ENCODE data around the gene RBM42. TPM values are rescaled to one million over a fixed set of nuclear protein-coding genes. Genes with fewer than 3 reads are reported as not detected.

RBM42 gene
- total and polyA plus RNA-seq, 2 of the 13 experiments (the other 11 are each of a cell fraction or from before 2014, with no cell fraction given): 27.2 to 55.3 TPM

- TF ChIP-seq ZBED4 (CRISPR knock-in tag; IDR thresholded peaks at IDR 0.05; ENCODE audit: borderline replicate concordance) (no peak), ZSCAN25 (CRISPR knock-in tag; IDR thresholded peaks at IDR 0.05) (peak; percentile 79; the same call in 1 of the 2 replicates), KDM5B (CRISPR knock-in tag; IDR thresholded peaks at IDR 0.05; ENCODE audit: borderline replicate concordance) (peak; percentile 16; the same call in 1 of the 2 replicates), ZNF292 (CRISPR knock-in tag; IDR thresholded peaks at IDR 0.05; ENCODE audit: borderline replicate concordance, low read depth) (0 out of 2 replicates have a peak, but pooled peaks have one; percentile 33), THRA (CRISPR knock-in tag; IDR thresholded peaks at IDR 0.05; ENCODE audit: borderline replicate concordance) (no peak), CREM (IDR thresholded peaks at IDR 0.05) (0 out of 2 replicates have a peak, but pooled peaks have one; percentile 18), CREM (CRISPR knock-in tag; IDR thresholded peaks at IDR 0.05) (no peak), MAFF (IDR thresholded peaks at IDR 0.05; ENCODE audit: low read depth, low read length) (no peak), ZNF441 (CRISPR knock-in tag; IDR thresholded peaks at IDR 0.05; ENCODE audit: borderline replicate concordance) (no peak), ZNF282 (IDR thresholded peaks at IDR 0.05; ENCODE audit: partially characterized antibody) (no peak), MZF1 (CRISPR knock-in tag; IDR thresholded peaks at IDR 0.05; ENCODE audit: borderline replicate concordance) (no peak), ZBTB38 (CRISPR knock-in tag; IDR thresholded peaks at IDR 0.05) (peak; percentile 31; the same call in 1 of the 2 replicates), ZMYM4 (CRISPR knock-in tag; IDR thresholded peaks at IDR 0.05) (no peak), ZNF354B (CRISPR knock-in tag; IDR thresholded peaks at IDR 0.05) (no peak), ZNF12 (CRISPR knock-in tag; IDR thresholded peaks at IDR 0.05) (no peak), ZNF768 (CRISPR knock-in tag; IDR thresholded peaks at IDR 0.05) (peak; percentile 93), ZKSCAN5 (CRISPR knock-in tag; IDR thresholded peaks at IDR 0.05) (0 out of 2 replicates have a peak, but pooled peaks have one; percentile 17)
- TF ChIP-seq, protein P1, sequence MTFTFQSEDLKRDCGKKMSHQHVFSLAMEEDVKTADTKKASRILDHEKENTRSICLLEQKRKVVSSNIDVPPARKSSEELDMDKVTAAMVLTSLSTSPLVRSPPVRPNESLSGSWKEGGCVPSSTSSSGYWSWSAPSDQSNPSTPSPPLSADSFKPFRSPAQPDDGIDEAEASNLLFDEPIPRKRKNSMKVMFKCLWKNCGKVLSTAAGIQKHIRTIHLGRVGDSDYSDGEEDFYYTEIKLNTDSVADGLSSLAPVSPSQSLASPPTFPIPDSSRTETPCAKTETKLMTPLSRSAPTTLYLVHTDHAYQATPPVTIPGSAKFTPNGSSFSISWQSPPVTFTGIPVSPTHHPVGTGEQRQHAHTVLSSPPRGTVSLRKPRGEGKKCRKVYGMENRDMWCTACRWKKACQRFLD (CRISPR knock-in tag; IDR thresholded peaks at IDR 0.05; ENCODE audit: borderline replicate concordance): no peak
- TF ChIP-seq, protein P2, sequence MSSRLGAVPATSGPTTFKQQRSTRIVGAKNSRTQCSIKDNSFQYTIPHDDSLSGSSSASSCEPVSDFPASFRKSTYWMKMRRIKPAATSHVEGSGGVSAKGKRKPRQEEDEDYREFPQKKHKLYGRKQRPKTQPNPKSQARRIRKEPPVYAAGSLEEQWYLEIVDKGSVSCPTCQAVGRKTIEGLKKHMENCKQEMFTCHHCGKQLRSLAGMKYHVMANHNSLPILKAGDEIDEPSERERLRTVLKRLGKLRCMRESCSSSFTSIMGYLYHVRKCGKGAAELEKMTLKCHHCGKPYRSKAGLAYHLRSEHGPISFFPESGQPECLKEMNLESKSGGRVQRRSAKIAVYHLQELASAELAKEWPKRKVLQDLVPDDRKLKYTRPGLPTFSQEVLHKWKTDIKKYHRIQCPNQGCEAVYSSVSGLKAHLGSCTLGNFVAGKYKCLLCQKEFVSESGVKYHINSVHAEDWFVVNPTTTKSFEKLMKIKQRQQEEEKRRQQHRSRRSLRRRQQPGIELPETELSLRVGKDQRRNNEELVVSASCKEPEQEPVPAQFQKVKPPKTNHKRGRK (CRISPR knock-in tag; IDR thresholded peaks at IDR 0.05): no peak
- TF ChIP-seq, protein P3, sequence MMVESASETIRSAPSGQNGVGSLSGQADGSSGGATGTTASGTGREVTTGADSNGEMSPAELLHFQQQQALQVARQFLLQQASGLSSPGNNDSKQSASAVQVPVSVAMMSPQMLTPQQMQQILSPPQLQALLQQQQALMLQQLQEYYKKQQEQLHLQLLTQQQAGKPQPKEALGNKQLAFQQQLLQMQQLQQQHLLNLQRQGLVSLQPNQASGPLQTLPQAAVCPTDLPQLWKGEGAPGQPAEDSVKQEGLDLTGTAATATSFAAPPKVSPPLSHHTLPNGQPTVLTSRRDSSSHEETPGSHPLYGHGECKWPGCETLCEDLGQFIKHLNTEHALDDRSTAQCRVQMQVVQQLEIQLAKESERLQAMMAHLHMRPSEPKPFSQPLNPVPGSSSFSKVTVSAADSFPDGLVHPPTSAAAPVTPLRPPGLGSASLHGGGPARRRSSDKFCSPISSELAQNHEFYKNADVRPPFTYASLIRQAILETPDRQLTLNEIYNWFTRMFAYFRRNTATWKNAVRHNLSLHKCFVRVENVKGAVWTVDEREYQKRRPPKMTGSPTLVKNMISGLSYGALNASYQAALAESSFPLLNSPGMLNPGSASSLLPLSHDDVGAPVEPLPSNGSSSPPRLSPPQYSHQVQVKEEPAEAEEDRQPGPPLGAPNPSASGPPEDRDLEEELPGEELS (CRISPR knock-in tag; IDR thresholded peaks at IDR 0.05): no peak
These were observed 44.4 kb downstream of the RBM42 start (continued) for GRCh38 chr19:35673121-35673804.
